Natural killer cell (primary cell): ENCODE results near the gene VPS50. TPM values are rescaled to one million over a fixed set of nuclear protein-coding genes. Genes with fewer than 3 reads are reported as not detected.

Experiments
- ATAC-seq, 3 donors: fragments of 150-1000 bp in 2 of 3; fragments of 200-7000 bp in 1 of 3; cut with Tn5 transposase; 1 replicate in 1 of 3; 2 replicates in 2 of 3; pipeline ENCODE4 v1.10.0; 2021; ENCODE audit warnings: mild to moderate bottlenecking in 2 of 3, moderate library complexity in 2 of 3
- DNase-seq, 2 donors: peaks; one replicate each; pipeline versions ENCODE4 v3.0.0 to v3.0.0-alpha.2; 2013 to 2021; ENCODE audit warnings: mixed read lengths in 1 of 2
- H3K27ac ChIP-seq: one replicate; pipeline ENCODE4 v1.5.1; 2013; ENCODE audit warnings: mild to moderate bottlenecking, low read length
- H3K27me3 ChIP-seq: one replicate; pipeline ENCODE4 v1.6.1; 2013; ENCODE audit warnings: low read length; ENCODE audit not compliant: control insufficient read depth, insufficient read depth
- H3K36me3 ChIP-seq: one replicate; pipeline ENCODE4 v1.6.1; 2013; ENCODE audit warnings: low read length; ENCODE audit not compliant: control insufficient read depth, insufficient read depth
- H3K4me1 ChIP-seq: one replicate; pipeline ENCODE4 v1.6.1; 2013; ENCODE audit warnings: low read length; ENCODE audit not compliant: control insufficient read depth, insufficient read depth
- H3K4me3 ChIP-seq: one replicate; pipeline ENCODE4 v1.5.1; 2013; ENCODE audit warnings: low read length
- H3K9me3 ChIP-seq: one replicate; pipeline ENCODE4 v1.6.1; 2013; ENCODE audit warnings: low read length; ENCODE audit not compliant: control insufficient read depth, insufficient read depth
- H3K27ac Mint-ChIP-seq, 2 donors: one replicate each; pipeline ENCODE4 v1.8.0; 2022; ENCODE audit warnings: mild to moderate bottlenecking in 2 of 2, mixed read lengths in 2 of 2, moderate library complexity in 1 of 2
- H3K27me3 Mint-ChIP-seq, 2 donors: one replicate each; pipeline ENCODE4 v1.8.0; 2022; ENCODE audit warnings: low read depth in 2 of 2, mixed read lengths in 2 of 2
- H3K36me3 Mint-ChIP-seq: one replicate; pipeline ENCODE4 v1.8.0; 2022; ENCODE audit warnings: mixed read lengths
- H3K4me1 Mint-ChIP-seq, 2 donors: one replicate each; pipeline ENCODE4 v1.8.0; 2022; ENCODE audit warnings: mixed read lengths in 2 of 2
- H3K4me3 Mint-ChIP-seq: one replicate; pipeline ENCODE4 v1.8.0; 2022; ENCODE audit warnings: mild to moderate bottlenecking, moderate library complexity, mixed read lengths
- H3K9me3 Mint-ChIP-seq, 2 donors: one replicate each; pipeline ENCODE4 v1.8.0; 2022; ENCODE audit warnings: mixed read lengths in 2 of 2
- CTCF ChIP-seq: fragments of 200-600 bp; IDR thresholded peaks from one replicate; pipeline ENCODE4 v1.8.0; 2022; ENCODE audit warnings: antibody characterized with exemption
- WGBS: methylation state at CpG from one replicate; pipeline ENCODE4 v1.1.7; 2013; ENCODE audit warnings: missing lambda C conversion rate; ENCODE audit not compliant: insufficient coverage; 5-methylcytosine and 5-hydroxymethylcytosine counted together
- intact Hi-C: fragments of 100-400 bp; cut with micrococcal nuclease; formaldehyde crosslinking; loops from one replicate; pipeline ENCODE4 v1.14.2; 2022
- total RNA-seq, 4 donors: library from RNA; stranded (reverse); fragments of 120-200 nt in 1 of 4; gene quantifications; one replicate each; pipeline versions ENCODE4 v1.2.3 to v1.2.4, GENCODE V29; 2013 to 2022

The VPS50 gene
- total RNA-seq, 3 donors from 2014 or later (not counting 1 experiment from before 2014, with no cell fraction given), result 29.0 to 32.8 (median 31.7) TPM

- H3K4me1 ChIP-seq, result no peaks in the 10 kb centered on the region
- no peaks in the 10 kb centered on the region for H3K9me3 ChIP-seq
- ATAC-seq (no peak), DNase-seq (no peak)
- no peak overlapping the region for H3K4me3 ChIP-seq
- Mint-ChIP-seq H3K9me3 (no peaks in the 10 kb centered on the region), H3K4me3 (no peak overlapping the region), H3K36me3 (no peaks in the 10 kb centered on the region), H3K27ac (no peak overlapping the region), H3K27me3 (peaks cover 4 to 7% of the 10 kb centered on the region in 2 donors), H3K4me1 (no peaks in the 10 kb centered on the region)
- peaks cover 2% of the 10 kb centered on the region for H3K27me3 ChIP-seq
- no CpG with 5 or more reads among the region's 3 CpGs for WGBS
- no peak for TF ChIP-seq CTCF
- intact Hi-C loops, result no loop called here
- no peaks in the 10 kb centered on the region for H3K36me3 ChIP-seq
- H3K27ac ChIP-seq, result no peak overlapping the region
Measured at GRCh38 chr7:93382362-93382761, 150.2 kb downstream of the VPS50 start.

- Histone ChIP-seq H3K27me3 (peaks cover 2% of the 10 kb centered on the region), H3K4me3 (no peak overlapping the region), H3K27ac (no peak overlapping the region), H3K4me1 (no peaks in the 10 kb centered on the region), H3K36me3 (no peaks in the 10 kb centered on the region), H3K9me3 (no peaks in the 10 kb centered on the region)
- intact Hi-C loops, result no loop called here
- H3K27ac Mint-ChIP-seq, result no peak overlapping the region
- no peak overlapping the region for H3K4me3 Mint-ChIP-seq
- ATAC-seq, result no peak
- peaks cover 3 to 7% of the 10 kb centered on the region in 2 donors for H3K27me3 Mint-ChIP-seq
- H3K36me3 Mint-ChIP-seq, result no peaks in the 10 kb centered on the region
- WGBS, result 98% methylated on average over 3 of the region's 3 CpGs
- no peaks in the 10 kb centered on the region for H3K9me3 Mint-ChIP-seq
- TF ChIP-seq CTCF, result no peak
- H3K4me1 Mint-ChIP-seq, result no peaks in the 10 kb centered on the region
- DNase-seq, result no peak
Measured at GRCh38 chr7:93390660-93391059, 158.5 kb downstream of the VPS50 start.

- intact Hi-C loops, result no loop called here
- no peaks in the 10 kb centered on the region for H3K36me3 Mint-ChIP-seq
Measured at GRCh38 chr7:93392984-93393383, 160.8 kb downstream of the VPS50 start.

More at GRCh38 chr7:93392984-93393383, 160.8 kb downstream of the VPS50 start:
- H3K9me3 Mint-ChIP-seq, result no peaks in the 10 kb centered on the region
- no CpG with 5 or more reads among the region's 1 CpG for WGBS
- H3K27me3 Mint-ChIP-seq, result no peaks in the 10 kb centered on the region
- Histone ChIP-seq H3K4me1 (no peaks in the 10 kb centered on the region), H3K36me3 (no peaks in the 10 kb centered on the region), H3K27me3 (peaks cover 2% of the 10 kb centered on the region), H3K4me3 (no peak overlapping the region), H3K27ac (no peak overlapping the region), H3K9me3 (no peaks in the 10 kb centered on the region)
- H3K4me1 Mint-ChIP-seq, result no peaks in the 10 kb centered on the region
- H3K4me3 Mint-ChIP-seq, result no peak overlapping the region
- no peak overlapping the region for H3K27ac Mint-ChIP-seq
- TF ChIP-seq CTCF, result no peak
- ATAC-seq, result no peak
- no peak for DNase-seq
